K562 (cell line): Measurements from ENCODE around the gene MYL10. TPM values are rescaled to one million over a fixed set of nuclear protein-coding genes. Genes with fewer than 3 reads are reported as not detected.

ENCODE experiments used
- ATAC-seq: fragments of 200-7000 bp; cut with Tn5 transposase; 3 replicates; pipeline ENCODE4 v1.9.1; 2020; ENCODE audit warnings: moderate library complexity
- BruUV-seq: library from RNA; stranded (reverse); fragments of 400-500 nt; replicated peaks from 2 replicates; lab custom pipeline; 2021; lab: Mats Ljungman, UMichigan
- CTCF ChIA-PET: fragments of 300-600 bp; formaldehyde crosslinking; extraction: SDS; loops from one replicate; lab custom pipeline; 2021; ENCODE audit warnings: low intra/inter-chr PET ratio; lab: Yijun Ruan, JAX
- POLR2A ChIA-PET: fragments of 300-600, 350-650 bp; sonication (Branson Sonifier 250); formaldehyde crosslinking; extraction: SDS; loops from one replicate; lab custom pipeline; 2021; ENCODE audit warnings: antibody characterized with exemption, inconsistent platforms; lab: Yijun Ruan, JAX
- DNase-seq, 4 experiments: peaks; one replicate each; pipeline versions ENCODE4 v3.0.0 to v3.0.0-alpha.2; 2011 to 2018; ENCODE audit warnings: low spot score in 3 of 4, mixed read lengths in 3 of 4; ENCODE audit errors: extremely low read depth in 1 of 4
- FAIRE-seq: peaks from 2 replicates; lab custom pipeline; 2011; peaks lifted over from hg19 to GRCh38; lab: Jason Lieb, UNC
- H2AFZ ChIP-seq: 2 replicates; pipeline ENCODE4 v1.6.0; 2011; ENCODE audit warnings: low read depth, low read length, control low read depth, inconsistent platforms
- H3K27ac ChIP-seq: fragments of 200-600 bp; 3 replicates; pipeline ENCODE4 v1.8.0; 2011; ENCODE audit warnings: low read depth, mild to moderate bottlenecking, control low read depth, inconsistent platforms, low read length, moderate library complexity, mixed read lengths; ENCODE audit errors: extremely low read depth
- H3K27me3 ChIP-seq, 2 experiments: fragments of 300-600 bp in 1 of 2; 2 replicates in 1 of 2; 3 replicates in 1 of 2; pipeline versions ENCODE4 v1.6.0 to v1.8.0; 2011; ENCODE audit warnings: inconsistent platforms in 2 of 2, low read length in 2 of 2, mild to moderate bottlenecking in 1 of 2, mixed read lengths in 1 of 2, moderate library complexity in 1 of 2; ENCODE audit not compliant: control insufficient read depth in 2 of 2, insufficient read depth in 2 of 2
- H3K36me3 ChIP-seq: fragments of 300-600 bp; 3 replicates; pipeline ENCODE4 v1.8.0; 2011; ENCODE audit warnings: mild to moderate bottlenecking, low read length, inconsistent platforms; ENCODE audit not compliant: control insufficient read depth, insufficient read depth
- H3K4me1 ChIP-seq, 2 experiments: fragments of 200-600 bp in 1 of 2; replicated peaks in 1 of 2; 2 replicates in 1 of 2; 3 replicates in 1 of 2; pipeline versions ENCODE4 v1.5.1 to v1.8.0; 2011; ENCODE audit warnings: inconsistent platforms in 2 of 2, low read length in 2 of 2, mild to moderate bottlenecking in 1 of 2, mixed read lengths in 1 of 2, moderate library complexity in 1 of 2; ENCODE audit not compliant: control insufficient read depth in 2 of 2, insufficient read depth in 2 of 2
- H3K4me2 ChIP-seq: 2 replicates; pipeline ENCODE4 v1.6.1; 2011; ENCODE audit warnings: low read length, control low read depth, inconsistent platforms, mixed read lengths; ENCODE audit not compliant: insufficient read depth
- H3K4me3 ChIP-seq: fragments of 200-600 bp; sonication (generic), shearing (Covaris generic); 2 replicates; pipeline ENCODE4 v1.5.1; 2016; ENCODE audit warnings: control low read depth, inconsistent platforms
- H3K79me2 ChIP-seq: fragments of 200-600 bp; 3 replicates; pipeline ENCODE4 v1.8.0; 2011; ENCODE audit warnings: low read length, inconsistent platforms; ENCODE audit not compliant: control insufficient read depth, insufficient read depth
- H3K9ac ChIP-seq, 2 experiments: 2 replicates each; pipeline versions ENCODE4 v1.6.0 to v1.6.1; 2011; ENCODE audit warnings: low read depth in 2 of 2, low read length in 2 of 2, control low read depth in 1 of 2, inconsistent platforms in 1 of 2, mild to moderate bottlenecking in 1 of 2, mixed read lengths in 1 of 2; ENCODE audit not compliant: insufficient read depth in 1 of 2
- H3K9me1 ChIP-seq: one replicate; pipeline ENCODE4 v1.6.0; 2011; ENCODE audit warnings: inconsistent platforms, mild to moderate bottlenecking, low read length, moderate library complexity; ENCODE audit not compliant: control insufficient read depth, insufficient read depth
- H3K9me3 ChIP-seq: replicated peaks from 2 replicates; pipeline ENCODE4 v1.5.1; 2011; ENCODE audit warnings: low read depth, low read length, inconsistent platforms; ENCODE audit not compliant: control insufficient read depth, insufficient read depth
- H4K20me1 ChIP-seq: replicated peaks from 2 replicates; pipeline ENCODE4 v1.6.1; 2011; ENCODE audit warnings: low read length, inconsistent platforms, mixed read lengths; ENCODE audit not compliant: control insufficient read depth, insufficient read depth
- DMBX1 ChIP-seq: fragments of 250-450 bp; sonication (Bioruptor Pico); IDR thresholded peaks from 2 replicates; pipeline ENCODE4 v1.8.0; 2022; ENCODE audit warnings: inconsistent platforms, mild to moderate bottlenecking, moderate library complexity, borderline replicate concordance
- SPI1 ChIP-seq: IDR thresholded peaks from 2 replicates; pipeline ENCODE4 v1.6.1; 2011; ENCODE audit warnings: low read depth, low read length, control low read depth, borderline replicate concordance
- ZNF184 ChIP-seq: sonication (generic); formaldehyde crosslinking; IDR thresholded peaks from 2 replicates; pipeline ENCODE4 v1.5.0; 2020; ENCODE audit warnings: missing genetic modification reagents
- ZNF436 ChIP-seq: fragments of 250-450, 450-650 bp; sonication (Bioruptor Pico); formaldehyde crosslinking; IDR thresholded peaks from 2 replicates; pipeline ENCODE4 v1.7.0; 2020; ENCODE audit warnings: mild to moderate bottlenecking
- WGBS: fragments of 100-300 bp; shearing (Covaris generic); methylation state at CpG from one replicate; pipeline ENCODE4 v1.1.6; 2016; ENCODE audit warnings: low coverage, mixed read lengths; ENCODE audit not compliant: insufficient coverage; ENCODE audit errors: missing lambda C conversion rate; 5-methylcytosine and 5-hydroxymethylcytosine counted together
- in situ Hi-C: fragments of 300-500 bp; cut with MboI; formaldehyde crosslinking; loops from 4 replicates; pipeline ENCODE4 v1.15.0; 2018; ENCODE audit warnings: inconsistent platforms, mixed read lengths
- intact Hi-C: fragments of 100-400 bp; cut with micrococcal nuclease; formaldehyde crosslinking; loops from 2 replicates; pipeline ENCODE4 v1.14.2; 2022
- polyA plus RNA-seq, 8 experiments: library from polyadenylated mRNA; depleted of rRNA in 4 of 8; stranded (reverse) in 5 of 8; unstranded in 3 of 8; fragments of >200 nt; fragmentation: Nextera tagmentation in 2 of 8; fragmentation: Illumina TruSeq in 1 of 8; extraction: Ambion mirVana in 2 of 8; extraction: Trizol in 1 of 8; gene quantifications; 2 replicates each; pipeline versions ENCODE4 v1.2.1 to v1.2.3, GENCODE V29; 2011 to 2014; ENCODE audit warnings: inconsistent platforms in 1 of 8, missing spikeins in 1 of 8
- total RNA-seq, 7 experiments: library from RNA; depleted of rRNA in 6 of 7; stranded (reverse); fragments of >200 nt in 6 of 7; fragmentation: Illumina TruSeq in 2 of 7; extraction: Trizol in 2 of 7; gene quantifications; 2 replicates each; pipeline versions ENCODE4 v1.2.1 to v1.2.3, GENCODE V29; 2011 to 2021; ENCODE audit warnings: low replicate concordance in 1 of 7
- TF ChIP-seq, protein P1 (sequence below): sonication (generic); formaldehyde crosslinking; IDR thresholded peaks from 2 replicates; pipeline ENCODE4 v1.8.1; 2023; ENCODE audit warnings: mild to moderate bottlenecking, missing genetic modification reagents
- TF ChIP-seq, protein P2 (sequence below): fragments of 250-450 bp; sonication (Bioruptor Pico); IDR thresholded peaks from 2 replicates; pipeline ENCODE4 v1.5.1; 2021; ENCODE audit warnings: mild to moderate bottlenecking
- TF ChIP-seq, protein P3 (sequence below): fragments of 200-400 bp; formaldehyde crosslinking; IDR thresholded peaks from 2 replicates; pipeline ENCODE4 v1.6.1; 2017; ENCODE audit warnings: mild to moderate bottlenecking, low read depth, low read length, moderate library complexity
- TF ChIP-seq, protein P4 (sequence below), 2 experiments: fragments of 450-650 bp in 1 of 2; sonication (generic) in 1 of 2; formaldehyde crosslinking; conservative IDR thresholded peaks; 2 replicates each; pipeline versions ENCODE4 v1.4.0 to v1.8.1; 2020 to 2022; ENCODE audit warnings: mild to moderate bottlenecking in 1 of 2, missing genetic modification reagents in 1 of 2

Gene MYL10
- total and polyA plus RNA-seq, 9 of the 15 experiments (the other 6 are each of a cell fraction or from before 2014, with no cell fraction given), result not detected

GRCh38 chr7:101667399-101667798, 38.3 kb upstream of the MYL10 start (continued):
- TF ChIP-seq, protein P1, sequence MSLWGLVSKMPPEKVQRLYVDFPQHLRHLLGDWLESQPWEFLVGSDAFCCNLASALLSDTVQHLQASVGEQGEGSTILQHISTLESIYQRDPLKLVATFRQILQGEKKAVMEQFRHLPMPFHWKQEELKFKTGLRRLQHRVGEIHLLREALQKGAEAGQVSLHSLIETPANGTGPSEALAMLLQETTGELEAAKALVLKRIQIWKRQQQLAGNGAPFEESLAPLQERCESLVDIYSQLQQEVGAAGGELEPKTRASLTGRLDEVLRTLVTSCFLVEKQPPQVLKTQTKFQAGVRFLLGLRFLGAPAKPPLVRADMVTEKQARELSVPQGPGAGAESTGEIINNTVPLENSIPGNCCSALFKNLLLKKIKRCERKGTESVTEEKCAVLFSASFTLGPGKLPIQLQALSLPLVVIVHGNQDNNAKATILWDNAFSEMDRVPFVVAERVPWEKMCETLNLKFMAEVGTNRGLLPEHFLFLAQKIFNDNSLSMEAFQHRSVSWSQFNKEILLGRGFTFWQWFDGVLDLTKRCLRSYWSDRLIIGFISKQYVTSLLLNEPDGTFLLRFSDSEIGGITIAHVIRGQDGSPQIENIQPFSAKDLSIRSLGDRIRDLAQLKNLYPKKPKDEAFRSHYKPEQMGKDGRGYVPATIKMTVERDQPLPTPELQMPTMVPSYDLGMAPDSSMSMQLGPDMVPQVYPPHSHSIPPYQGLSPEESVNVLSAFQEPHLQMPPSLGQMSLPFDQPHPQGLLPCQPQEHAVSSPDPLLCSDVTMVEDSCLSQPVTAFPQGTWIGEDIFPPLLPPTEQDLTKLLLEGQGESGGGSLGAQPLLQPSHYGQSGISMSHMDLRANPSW, result no peak
- TF ChIP-seq, protein P2, sequence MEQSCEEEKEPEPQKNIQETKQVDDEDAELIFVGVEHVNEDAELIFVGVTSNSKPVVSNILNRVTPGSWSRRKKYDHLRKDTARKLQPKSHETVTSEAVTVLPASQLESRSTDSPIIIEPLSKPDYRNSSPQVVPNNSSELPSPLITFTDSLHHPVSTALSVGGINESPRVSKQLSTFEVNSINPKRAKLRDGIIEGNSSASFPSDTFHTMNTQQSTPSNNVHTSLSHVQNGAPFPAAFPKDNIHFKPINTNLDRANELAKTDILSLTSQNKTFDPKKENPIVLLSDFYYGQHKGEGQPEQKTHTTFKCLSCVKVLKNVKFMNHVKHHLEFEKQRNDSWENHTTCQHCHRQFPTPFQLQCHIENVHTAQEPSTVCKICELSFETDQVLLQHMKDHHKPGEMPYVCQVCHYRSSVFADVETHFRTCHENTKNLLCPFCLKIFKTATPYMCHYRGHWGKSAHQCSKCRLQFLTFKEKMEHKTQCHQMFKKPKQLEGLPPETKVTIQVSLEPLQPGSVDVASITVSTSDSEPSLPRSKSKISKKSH (CRISPR knock-in tag), result no peak
- no peak for TF ChIP-seq ZNF184

GRCh38 chr7:101666741-101667140, 37.6 kb upstream of the MYL10 start:
- Histone ChIP-seq H3K79me2 (no peaks in the 10 kb centered on the region), H3K9me3 (no peaks in the 10 kb centered on the region), H2AFZ (no peak overlapping the region), H3K4me2 (no peak overlapping the region), H3K4me3 (no peak overlapping the region), H3K27ac (no peak overlapping the region), H3K4me1 (0 out of 5 replicates have a peak, but pooled peaks cover 0 to 5% of the 10 kb centered on the region in 2 experiments), H4K20me1 (no peaks in the 10 kb centered on the region; the same call in 1 of the 2 replicates), H3K9me1 (no peaks in the 10 kb centered on the region), H3K36me3 (no peaks in the 10 kb centered on the region), H3K9ac (no peak overlapping the region), H3K27me3 (peaks cover 18 to 61% of the 10 kb centered on the region in 2 experiments)
- FAIRE-seq, result no peak
- ChIA-PET POLR2A (interaction anchor here (1.0 kb wide), 1 partner anchor 11 kb away, joined by 3 read pairs; no protein-coding TSS in a partner anchor), CTCF (no interaction called here)
- DNase-seq, result no peak
- 2% methylated on average over 4 of the region's 4 CpGs for WGBS
- intact Hi-C loops, result no loop called here
- in situ Hi-C loops, result no loop called here
- no peak for ATAC-seq
- no TSS peak for BruUV-seq
- TF ChIP-seq SPI1, result no peak
- TF ChIP-seq, protein P3, sequence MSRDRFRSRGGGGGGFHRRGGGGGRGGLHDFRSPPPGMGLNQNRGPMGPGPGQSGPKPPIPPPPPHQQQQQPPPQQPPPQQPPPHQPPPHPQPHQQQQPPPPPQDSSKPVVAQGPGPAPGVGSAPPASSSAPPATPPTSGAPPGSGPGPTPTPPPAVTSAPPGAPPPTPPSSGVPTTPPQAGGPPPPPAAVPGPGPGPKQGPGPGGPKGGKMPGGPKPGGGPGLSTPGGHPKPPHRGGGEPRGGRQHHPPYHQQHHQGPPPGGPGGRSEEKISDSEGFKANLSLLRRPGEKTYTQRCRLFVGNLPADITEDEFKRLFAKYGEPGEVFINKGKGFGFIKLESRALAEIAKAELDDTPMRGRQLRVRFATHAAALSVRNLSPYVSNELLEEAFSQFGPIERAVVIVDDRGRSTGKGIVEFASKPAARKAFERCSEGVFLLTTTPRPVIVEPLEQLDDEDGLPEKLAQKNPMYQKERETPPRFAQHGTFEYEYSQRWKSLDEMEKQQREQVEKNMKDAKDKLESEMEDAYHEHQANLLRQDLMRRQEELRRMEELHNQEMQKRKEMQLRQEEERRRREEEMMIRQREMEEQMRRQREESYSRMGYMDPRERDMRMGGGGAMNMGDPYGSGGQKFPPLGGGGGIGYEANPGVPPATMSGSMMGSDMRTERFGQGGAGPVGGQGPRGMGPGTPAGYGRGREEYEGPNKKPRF, result no peak
- TF ChIP-seq ZNF436 (CRISPR knock-in tag), result no peak
- TF ChIP-seq, protein P4, sequence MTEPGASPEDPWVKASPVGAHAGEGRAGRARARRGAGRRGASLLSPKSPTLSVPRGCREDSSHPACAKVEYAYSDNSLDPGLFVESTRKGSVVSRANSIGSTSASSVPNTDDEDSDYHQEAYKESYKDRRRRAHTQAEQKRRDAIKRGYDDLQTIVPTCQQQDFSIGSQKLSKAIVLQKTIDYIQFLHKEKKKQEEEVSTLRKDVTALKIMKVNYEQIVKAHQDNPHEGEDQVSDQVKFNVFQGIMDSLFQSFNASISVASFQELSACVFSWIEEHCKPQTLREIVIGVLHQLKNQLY (CRISPR knock-in tag; conservative IDR thresholded peaks at IDR 0.05), result no peak
- no peak for TF ChIP-seq DMBX1 (CRISPR knock-in tag)
